Measurements from ENCODE around the gene PRPF19. TPM values are rescaled to one million over a fixed set of nuclear protein-coding genes. Genes with fewer than 3 reads are reported as not detected.

PRPF19 gene
- total and polyA plus RNA-seq, 2 of the 8 experiments (the other 6 are each of a cell fraction or from before 2014, with no cell fraction given) = 107 to 141 TPM

DNA sequence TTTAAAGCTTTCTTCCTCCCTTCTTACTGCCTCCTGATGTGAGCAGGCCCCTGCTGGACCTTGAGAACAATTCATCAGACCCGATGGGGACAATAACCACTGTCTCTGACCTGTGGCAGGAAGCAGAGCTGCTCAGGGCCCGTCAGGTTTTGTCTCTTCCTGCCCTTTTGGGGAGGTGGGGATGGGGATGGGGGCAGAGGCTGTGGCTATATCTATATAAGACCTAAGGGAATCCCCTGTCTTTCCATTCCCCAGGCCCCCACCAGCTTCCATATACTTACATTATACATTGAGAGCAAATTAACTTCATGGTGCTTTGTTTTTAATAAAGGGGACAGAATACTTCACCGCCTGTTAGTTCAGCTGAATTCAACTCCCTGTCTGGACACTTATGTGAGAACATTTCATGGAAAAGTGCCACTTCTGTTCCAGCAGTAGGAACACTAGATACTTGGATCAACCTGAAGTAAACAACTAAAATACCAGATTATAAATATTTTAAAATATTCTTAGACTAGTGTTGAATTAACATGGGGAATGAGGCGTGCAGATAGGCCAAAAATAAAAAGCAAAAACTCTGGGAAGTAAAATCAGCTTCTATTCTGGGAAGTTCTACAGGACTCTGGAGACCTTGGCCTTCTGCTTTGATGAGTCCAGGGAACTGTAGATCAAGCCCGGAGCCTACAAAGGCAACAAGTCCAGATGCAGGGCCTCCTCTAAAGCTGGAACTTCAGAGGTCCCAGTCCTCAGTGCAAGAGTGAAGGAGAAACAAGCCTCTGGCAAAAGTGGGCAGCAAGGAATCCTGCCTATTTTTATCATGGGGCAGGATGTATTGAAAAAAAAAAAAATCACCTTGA, 27.9 kb downstream of the PRPF19 start (continued):
- TF ChIP-seq RBBP5 (IDR thresholded peaks at IDR 0.05; ENCODE audit: borderline replicate concordance, low read depth, low read length) (no peak), JUN (IDR thresholded peaks at IDR 0.05; ENCODE audit: low read depth, low read length) (no peak), BRCA1 (IDR thresholded peaks at IDR 0.05; ENCODE audit: low read depth, low read length) (no peak), KDM1A (IDR thresholded peaks at IDR 0.05; ENCODE audit: borderline replicate concordance, low read length) (no peak)
